Measurements from ENCODE around the gene OR2J1. TPM values are rescaled to one million over a fixed set of nuclear protein-coding genes. Genes with fewer than 3 reads are reported as not detected.

The OR2J1 gene
- total RNA-seq, 1 donor from 2014 or later: not detected

- no peak for TF ChIP-seq EZH2 (IDR thresholded peaks at IDR 0.05; ENCODE audit: insufficient read depth, low read length)
- TF ChIP-seq, protein P1, sequence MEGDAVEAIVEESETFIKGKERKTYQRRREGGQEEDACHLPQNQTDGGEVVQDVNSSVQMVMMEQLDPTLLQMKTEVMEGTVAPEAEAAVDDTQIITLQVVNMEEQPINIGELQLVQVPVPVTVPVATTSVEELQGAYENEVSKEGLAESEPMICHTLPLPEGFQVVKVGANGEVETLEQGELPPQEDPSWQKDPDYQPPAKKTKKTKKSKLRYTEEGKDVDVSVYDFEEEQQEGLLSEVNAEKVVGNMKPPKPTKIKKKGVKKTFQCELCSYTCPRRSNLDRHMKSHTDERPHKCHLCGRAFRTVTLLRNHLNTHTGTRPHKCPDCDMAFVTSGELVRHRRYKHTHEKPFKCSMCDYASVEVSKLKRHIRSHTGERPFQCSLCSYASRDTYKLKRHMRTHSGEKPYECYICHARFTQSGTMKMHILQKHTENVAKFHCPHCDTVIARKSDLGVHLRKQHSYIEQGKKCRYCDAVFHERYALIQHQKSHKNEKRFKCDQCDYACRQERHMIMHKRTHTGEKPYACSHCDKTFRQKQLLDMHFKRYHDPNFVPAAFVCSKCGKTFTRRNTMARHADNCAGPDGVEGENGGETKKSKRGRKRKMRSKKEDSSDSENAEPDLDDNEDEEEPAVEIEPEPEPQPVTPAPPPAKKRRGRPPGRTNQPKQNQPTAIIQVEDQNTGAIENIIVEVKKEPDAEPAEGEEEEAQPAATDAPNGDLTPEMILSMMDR (IDR thresholded peaks at IDR 0.05; ENCODE audit: insufficient read depth, low read depth, low read length): no peak
- no peaks in the 10 kb centered on the region for H3K9me3 Mint-ChIP-seq (ENCODE audit: unreplicated experiment)
- no peaks in the 10 kb centered on the region for H3K27me3 ChIP-seq (ENCODE audit: insufficient read depth, low read length)
- no peak within 1 kb of the TSS for H3K4me3 Mint-ChIP-seq (ENCODE audit: unreplicated experiment)
- no peak within 1 kb of the TSS for H3K4me3 ChIP-seq (ENCODE audit: insufficient read depth, low read depth, low read length)
- no peaks in the 10 kb centered on the region for H3K4me1 Mint-ChIP-seq (ENCODE audit: low read depth, unreplicated experiment)
- H3K36me3 Mint-ChIP-seq (ENCODE audit: low read depth, unreplicated experiment): no peaks in the 10 kb centered on the region
- no peaks in the 10 kb centered on the region for H3K36me3 ChIP-seq (ENCODE audit: insufficient read depth, low read length)
- H3K27me3 Mint-ChIP-seq (ENCODE audit: low read depth, unreplicated experiment): peaks cover 6% of the 10 kb centered on the region
- H3K4me1 ChIP-seq (ENCODE audit: insufficient read depth, low read length): no peaks in the 10 kb centered on the region
- H2AFZ ChIP-seq (ENCODE audit: low read depth, low read length): no peak within 1 kb of the TSS
- H3K27ac ChIP-seq (ENCODE audit: low read depth, low read length): no peak within 1 kb of the TSS
- DNase-seq (ENCODE audit: low read depth): no peak
- no peak for FAIRE-seq
- H3K79me2 ChIP-seq (ENCODE audit: insufficient read depth, low read length): no peaks in the 10 kb centered on the region
- no peak within 1 kb of the TSS for H3K9ac ChIP-seq (ENCODE audit: low read length)
- no peak within 1 kb of the TSS for H3K4me2 ChIP-seq (ENCODE audit: low read length)
- H3K9me3 ChIP-seq (ENCODE audit: insufficient read depth, low read depth, low read length): peaks cover 2% of the 10 kb centered on the region
- H3K27ac Mint-ChIP-seq (ENCODE audit: unreplicated experiment): no peak within 1 kb of the TSS
- no peaks in the 10 kb centered on the region for H4K20me1 ChIP-seq (ENCODE audit: insufficient read depth, low read length)
These were observed 12.1 kb upstream of the OR2J1 start, which contains the start of gene OR2B3 for GRCh38 chr6:29087213-29087612. TSS of gene OR2B3 (minus strand) at chr6:29087313. CDS start at chr6:29087248, 65 bp downstream.

GRCh38 chr6:29092957-29093356, 6.3 kb upstream of the OR2J1 start:
- Mint-ChIP-seq H3K27me3 (ENCODE audit: low read depth, unreplicated experiment) (no peaks in the 10 kb centered on the region), H3K4me3 (ENCODE audit: unreplicated experiment) (no peak overlapping the region), H3K36me3 (ENCODE audit: low read depth, unreplicated experiment) (no peaks in the 10 kb centered on the region), H3K27ac (ENCODE audit: unreplicated experiment) (no peak overlapping the region), H3K9me3 (ENCODE audit: unreplicated experiment) (no peaks in the 10 kb centered on the region), H3K4me1 (ENCODE audit: low read depth, unreplicated experiment) (no peaks in the 10 kb centered on the region)
- Histone ChIP-seq H3K79me2 (ENCODE audit: insufficient read depth, low read length) (no peaks in the 10 kb centered on the region), H2AFZ (ENCODE audit: low read depth, low read length) (no peak overlapping the region), H3K9me3 (ENCODE audit: insufficient read depth, low read depth, low read length) (no peaks in the 10 kb centered on the region), H3K27ac (ENCODE audit: low read depth, low read length) (no peak overlapping the region), H3K36me3 (ENCODE audit: insufficient read depth, low read length) (no peaks in the 10 kb centered on the region), H3K4me1 (ENCODE audit: insufficient read depth, low read length) (no peaks in the 10 kb centered on the region), H3K9ac (ENCODE audit: low read length) (no peak overlapping the region), H3K4me2 (ENCODE audit: low read length) (no peak overlapping the region), H4K20me1 (ENCODE audit: insufficient read depth, low read length) (no peaks in the 10 kb centered on the region), H3K27me3 (ENCODE audit: insufficient read depth, low read length) (no peaks in the 10 kb centered on the region), H3K4me3 (ENCODE audit: insufficient read depth, low read depth, low read length) (no peak overlapping the region)
- FAIRE-seq (no peak), DNase-seq (ENCODE audit: low read depth) (no peak)
- TF ChIP-seq, protein P1 (IDR thresholded peaks at IDR 0.05; ENCODE audit: insufficient read depth, low read depth, low read length): no peak
- no peak for TF ChIP-seq EZH2 (IDR thresholded peaks at IDR 0.05; ENCODE audit: insufficient read depth, low read length)

- H3K27me3 Mint-ChIP-seq (ENCODE audit: low read depth, unreplicated experiment): no peaks in the 10 kb centered on the region
- Histone ChIP-seq H3K9ac (ENCODE audit: low read length) (no peak overlapping the region), H3K9me3 (ENCODE audit: insufficient read depth, low read depth, low read length) (no peaks in the 10 kb centered on the region), H3K27me3 (ENCODE audit: insufficient read depth, low read length) (no peaks in the 10 kb centered on the region), H4K20me1 (ENCODE audit: insufficient read depth, low read length) (no peaks in the 10 kb centered on the region), H3K4me2 (ENCODE audit: low read length) (no peak overlapping the region), H3K27ac (ENCODE audit: low read depth, low read length) (no peak overlapping the region), H2AFZ (ENCODE audit: low read depth, low read length) (no peak overlapping the region), H3K79me2 (ENCODE audit: insufficient read depth, low read length) (no peaks in the 10 kb centered on the region), H3K4me3 (ENCODE audit: insufficient read depth, low read depth, low read length) (no peak overlapping the region), H3K36me3 (ENCODE audit: insufficient read depth, low read length) (no peaks in the 10 kb centered on the region), H3K4me1 (ENCODE audit: insufficient read depth, low read length) (no peaks in the 10 kb centered on the region)
- H3K9me3 Mint-ChIP-seq (ENCODE audit: unreplicated experiment): no peaks in the 10 kb centered on the region
- DNase-seq (ENCODE audit: low read depth): no peak
- no peaks in the 10 kb centered on the region for H3K36me3 Mint-ChIP-seq (ENCODE audit: low read depth, unreplicated experiment)
- H3K4me1 Mint-ChIP-seq (ENCODE audit: low read depth, unreplicated experiment): no peaks in the 10 kb centered on the region
- no peak for TF ChIP-seq EZH2 (IDR thresholded peaks at IDR 0.05; ENCODE audit: insufficient read depth, low read length)
- TF ChIP-seq, protein P1 (IDR thresholded peaks at IDR 0.05; ENCODE audit: insufficient read depth, low read depth, low read length): no peak
- no peak overlapping the region for H3K4me3 Mint-ChIP-seq (ENCODE audit: unreplicated experiment)
- H3K27ac Mint-ChIP-seq (ENCODE audit: unreplicated experiment): no peak overlapping the region
- FAIRE-seq: no peak
These were observed 1.5 kb upstream of the OR2J1 start for GRCh38 chr6:29097803-29098202.
